DND-41 (cell line): ENCODE measurements around the gene SSR2.

Experiments used
- ATAC-seq: fragments of 200-7000 bp; cut with Tn5 transposase; 3 replicates; pipeline ENCODE4 v1.9.1; 2021; ENCODE audit warnings: low read depth; ENCODE audit not compliant: insufficient read depth
- DNase-seq: peaks from one replicate; pipeline ENCODE4 v3.0.0-alpha.2; 2020
- H2AFZ ChIP-seq: 2 replicates; pipeline ENCODE4 v1.6.0; 2012; ENCODE audit warnings: low read depth, low read length
- H3K27ac ChIP-seq: 2 replicates; pipeline ENCODE4 v1.5.1; 2012; ENCODE audit warnings: low read length, inconsistent platforms
- H3K27me3 ChIP-seq: fragments of 200-600 bp; sonication (generic); 2 replicates; pipeline ENCODE4 v1.6.0; 2012; ENCODE audit warnings: low read length, mild to moderate bottlenecking, inconsistent platforms; ENCODE audit not compliant: insufficient read depth, poor library complexity
- H3K36me3 ChIP-seq: 2 replicates; pipeline ENCODE4 v1.5.1; 2012; ENCODE audit warnings: low read length, inconsistent platforms; ENCODE audit not compliant: insufficient read depth
- H3K4me1 ChIP-seq: 2 replicates; pipeline ENCODE4 v1.5.1; 2012; ENCODE audit warnings: mild to moderate bottlenecking, low read length; ENCODE audit not compliant: insufficient read depth
- H3K4me2 ChIP-seq: 2 replicates; pipeline ENCODE4 v1.6.0; 2012; ENCODE audit warnings: mild to moderate bottlenecking, moderate library complexity, low read length, inconsistent platforms; ENCODE audit not compliant: insufficient read depth
- H3K4me3 ChIP-seq, 2 experiments: fragments of 200-600 bp in 1 of 2; shearing (Covaris generic) in 1 of 2; 2 replicates each; pipeline ENCODE4 v1.5.1; 2012 to 2016; ENCODE audit warnings: inconsistent platforms in 2 of 2, low read length in 2 of 2, mild to moderate bottlenecking in 2 of 2, low read depth in 1 of 2, moderate library complexity in 1 of 2
- H3K79me2 ChIP-seq: 2 replicates; pipeline ENCODE4 v1.6.0; 2012; ENCODE audit warnings: low read length, inconsistent platforms; ENCODE audit not compliant: insufficient read depth
- H3K9ac ChIP-seq: 2 replicates; pipeline ENCODE4 v1.6.0; 2012; ENCODE audit warnings: low read depth, mild to moderate bottlenecking, inconsistent platforms, low read length, moderate library complexity
- H3K9me3 ChIP-seq: 2 replicates; pipeline ENCODE4 v1.5.1; 2012; ENCODE audit warnings: low read length, moderate library complexity, mild to moderate bottlenecking, inconsistent platforms; ENCODE audit not compliant: insufficient read depth, severe bottlenecking
- H4K20me1 ChIP-seq: 2 replicates; pipeline ENCODE4 v1.6.0; 2012; ENCODE audit warnings: low read length; ENCODE audit not compliant: insufficient read depth
- CTCF ChIP-seq: IDR thresholded peaks from 2 replicates; pipeline ENCODE4 v1.5.1; 2012; ENCODE audit warnings: borderline replicate concordance, low read length, moderate library complexity, mild to moderate bottlenecking; ENCODE audit not compliant: poor library complexity, severe bottlenecking; ENCODE audit errors: extremely low read depth
- EZH2 ChIP-seq: IDR thresholded peaks from 3 replicates; pipeline ENCODE4 v1.6.1; 2012; ENCODE audit warnings: borderline replicate concordance, low read depth, mild to moderate bottlenecking, moderate library complexity, low read length, inconsistent platforms; ENCODE audit not compliant: severe bottlenecking

SSR2 gene

GRCh38 chr1:155978325-155978972 is 42.3 kb downstream of the SSR2 start, which contains the start of gene ARHGEF2:
TSS of gene ARHGEF2 (minus strand) at chr1:155978547. CDS start at chr1:155978427, 120 bp downstream.
- ATAC-seq: peak; percentile 70
- Histone ChIP-seq H3K4me1 (peaks cover 53% of the 10 kb centered on the region), H3K9me3 (no peaks in the 10 kb centered on the region), H2AFZ (peak within 1 kb of the TSS; percentile 81), H3K9ac (peak within 1 kb of the TSS; percentile 90), H3K79me2 (peaks cover 52% of the 10 kb centered on the region), H3K4me3 (peak within 1 kb of the TSS; percentile 52 to 73), H3K36me3 (peaks cover 16% of the 10 kb centered on the region), H4K20me1 (peaks cover 33% of the 10 kb centered on the region), H3K27me3 (no peaks in the 10 kb centered on the region), H3K27ac (peak within 1 kb of the TSS; percentile 97), H3K4me2 (peak within 1 kb of the TSS; percentile 80)
- DNase-seq: peak; percentile 90
- TF ChIP-seq EZH2: no peak
- TF ChIP-seq CTCF: peak; percentile 58

GRCh38 chr1:155977690-155978324 is 42.9 kb downstream of the SSR2 start:
- Histone ChIP-seq H3K27me3 (no peaks in the 10 kb centered on the region), H3K4me2 (peak overlapping the region; percentile 80), H3K79me2 (peaks cover 58% of the 10 kb centered on the region), H3K9ac (peak overlapping the region; percentile 90), H3K27ac (peak overlapping the region; percentile 97), H3K4me3 (peak overlapping the region; percentile 52 to 73), H4K20me1 (peaks cover 39% of the 10 kb centered on the region), H3K9me3 (no peaks in the 10 kb centered on the region), H2AFZ (peak overlapping the region; percentile 81), H3K4me1 (peaks cover 58% of the 10 kb centered on the region), H3K36me3 (peaks cover 22% of the 10 kb centered on the region)
- ATAC-seq (peak; percentile 27), DNase-seq (peak; percentile 58)
- TF ChIP-seq CTCF (no peak), EZH2 (no peak)

- peaks cover 65% of the 10 kb centered on the region for H3K79me2 ChIP-seq
- H3K4me3 ChIP-seq: peak overlapping the region; percentile 52 to 73
- no peaks in the 10 kb centered on the region for H3K27me3 ChIP-seq
- H2AFZ ChIP-seq: no peak overlapping the region
- H3K27ac ChIP-seq: peak overlapping the region; percentile 97
- no peak for TF ChIP-seq CTCF
- H3K9ac ChIP-seq: peak overlapping the region; percentile 90
- peaks cover 60% of the 10 kb centered on the region for H3K4me1 ChIP-seq
- H3K4me2 ChIP-seq: peak overlapping the region; percentile 80
- no peaks in the 10 kb centered on the region for H3K9me3 ChIP-seq
- peaks cover 29% of the 10 kb centered on the region for H3K36me3 ChIP-seq
- DNase-seq (peak; percentile 36), ATAC-seq (peak; percentile 4; the same call in 2 of the 3 replicates)
- peaks cover 46% of the 10 kb centered on the region for H4K20me1 ChIP-seq
Measured at GRCh38 chr1:155976913-155977689, 43.6 kb downstream of the SSR2 start.
